Activated CD4-positive, alpha-beta T cell treated with anti-CD3 and anti-CD28 coated beads, Interleukin-2, amount 50 U/mL, for 4 hours (primary cell): ENCODE measurements around the gene POFUT2.
"Not testable (repeated sequence)": the region's sequence is repeated elsewhere in the genome, so short reads cannot be mapped to it uniquely, and the experiment has no call there.

Experiments used
- DNase-seq, 2 experiments: peaks; one replicate each; pipeline ENCODE4 v3.0.0-alpha.2; 2020

The POFUT2 gene

GRCh38 chr21:45309987-45310381 is 22.3 kb upstream of the POFUT2 start:
- no peak for DNase-seq

GRCh38 chr21:45309069-45309986 is 21.6 kb upstream of the POFUT2 start:
- peak; percentile 27 to 30 for DNase-seq

GRCh38 chr21:45308194-45309068 is 20.7 kb upstream of the POFUT2 start:
- no peak for DNase-seq

GRCh38 chr21:45307597-45308158 is 20.0 kb upstream of the POFUT2 start:
- not testable (repeated sequence) for DNase-seq

- no peak for DNase-seq
These were observed 19.3 kb upstream of the POFUT2 start for GRCh38 chr21:45306832-45307571.

- no peak for DNase-seq
These were observed 18.7 kb upstream of the POFUT2 start for GRCh38 chr21:45306453-45306831.

GRCh38 chr21:45305836-45306235 is 18.1 kb upstream of the POFUT2 start:
- DNase-seq = no peak

GRCh38 chr21:45304945-45305344 is 17.2 kb upstream of the POFUT2 start:
- peak; percentile 35 to 37 for DNase-seq

GRCh38 chr21:45304476-45304830 is 16.8 kb upstream of the POFUT2 start:
- no peak for DNase-seq

- DNase-seq = no peak
These were observed 16.2 kb upstream of the POFUT2 start for GRCh38 chr21:45303751-45304475.

GRCh38 chr21:45303091-45303615 is 15.5 kb upstream of the POFUT2 start:
- DNase-seq = no peak

GRCh38 chr21:45302082-45303061 is 14.7 kb upstream of the POFUT2 start:
- DNase-seq = peak; percentile 62

GRCh38 chr21:45301521-45302081 is 13.9 kb upstream of the POFUT2 start:
- no peak for DNase-seq

- DNase-seq = no peak
These were observed 13.3 kb upstream of the POFUT2 start for GRCh38 chr21:45300786-45301520.

GRCh38 chr21:45299864-45300785 is 12.4 kb upstream of the POFUT2 start:
- no peak for DNase-seq

- no peak for DNase-seq
These were observed 11.6 kb upstream of the POFUT2 start for GRCh38 chr21:45299026-45299863.

GRCh38 chr21:45297869-45298268 is 10.2 kb upstream of the POFUT2 start:
- DNase-seq = no peak
